OCI-M2 (cell line): Measurements from ENCODE around the gene ZNF747.
A peak's percentile ranks its signal among the peaks of the same experiment; 100 is the strongest.

Experiments used
- DNase-seq: peaks from one replicate; lab custom pipeline; 2025; ENCODE audit not compliant: unreplicated experiment; lab: John Stamatoyannopoulos, UW

Gene ZNF747

GRCh38 chr16:30534368-30535105 is at the start of gene ZNF747:
TSS of gene ZNF747 (minus strand) at chr16:30534858. CDS start at chr16:30534679, 179 bp downstream.
- no peak for DNase-seq

- no peak for DNase-seq
Measured at GRCh38 chr16:30582611-30583340, 48.1 kb upstream of the ZNF747 start.

GRCh38 chr16:30581457-30581856 is 46.8 kb upstream of the ZNF747 start:
- no peak for DNase-seq

GRCh38 chr16:30574678-30575077 is 40.0 kb upstream of the ZNF747 start:
- no peak for DNase-seq

GRCh38 chr16:30571445-30572322 is 37.0 kb upstream of the ZNF747 start, which contains the start of gene ZNF688:
TSS of gene ZNF688 (minus strand) at chr16:30571714. CDS start at chr16:30571629, 85 bp downstream.
- peak; percentile 45 for DNase-seq

- no peak for DNase-seq
Measured at GRCh38 chr16:30570636-30571444, 36.2 kb upstream of the ZNF747 start.

- no peak for DNase-seq
Measured at GRCh38 chr16:30569746-30570635, 35.3 kb upstream of the ZNF747 start.

- no peak for DNase-seq
Measured at GRCh38 chr16:30569281-30569680, 34.6 kb upstream of the ZNF747 start.

GRCh38 chr16:30567991-30568638 is 33.5 kb upstream of the ZNF747 start:
- no peak for DNase-seq

- DNase-seq: no peak
Measured at GRCh38 chr16:30567160-30567990, 32.7 kb upstream of the ZNF747 start.

- DNase-seq: no peak
Measured at GRCh38 chr16:30566531-30566930, 31.9 kb upstream of the ZNF747 start.

GRCh38 chr16:30565984-30566383 is 31.3 kb upstream of the ZNF747 start:
- DNase-seq: no peak

- no peak for DNase-seq
Measured at GRCh38 chr16:30565526-30565925, 30.9 kb upstream of the ZNF747 start.

GRCh38 chr16:30562021-30562420 is 27.4 kb upstream of the ZNF747 start:
- DNase-seq: no peak

GRCh38 chr16:30561089-30561816 is 26.6 kb upstream of the ZNF747 start:
- DNase-seq: no peak

- DNase-seq: no peak
Measured at GRCh38 chr16:30559690-30560089, 25.0 kb upstream of the ZNF747 start.

GRCh38 chr16:30558789-30559377 is 24.2 kb upstream of the ZNF747 start:
- no peak for DNase-seq
